ENCODE measurements around the gene CCRL2. TPM values are rescaled to one million over a fixed set of nuclear protein-coding genes. Genes with fewer than 3 reads are reported as not detected.
"Not testable (repeated sequence)": the region's sequence is repeated elsewhere in the genome, so short reads cannot be mapped to it uniquely, and the experiment has no call there.

CCRL2 gene
- polyA plus RNA-seq, 4 donors, result 10.7 to 13.9 (median 12.2) TPM

DNA sequence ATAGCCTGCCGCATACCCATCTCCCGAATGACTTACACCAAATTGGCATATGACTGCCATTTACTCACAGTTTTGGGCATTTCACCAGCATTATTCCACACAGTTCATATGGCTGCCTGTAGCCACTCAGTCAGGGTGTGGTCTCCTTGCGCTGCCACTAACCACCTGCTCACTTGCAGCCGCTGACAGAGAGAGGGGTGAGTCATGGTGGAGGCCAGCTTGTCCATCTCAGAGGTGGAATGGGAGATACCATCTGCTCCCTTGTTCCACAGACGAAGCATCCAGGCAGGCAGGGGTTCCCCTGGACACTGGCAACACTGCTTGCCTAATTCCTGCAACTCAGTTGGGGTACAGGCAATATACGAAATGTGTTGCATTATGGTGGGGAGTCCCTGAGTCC, 15.6 kb downstream of the CCRL2 start:
- Histone ChIP-seq H3K4me1 (ENCODE audit: control insufficient read depth in 3 of 3, insufficient read depth in 2 of 3, low read depth in 1 of 3, low read length in 2 of 3) (peaks cover 0 to under 1% (median 0%) of the 10 kb centered on the region in 3 donors), H3K27ac (ENCODE audit: low read depth in 1 of 3, low read length in 2 of 3) (no peak overlapping the region), H3K4me3 (ENCODE audit: low read depth in 1 of 3, low read length in 3 of 3) (no peak overlapping the region), H3K36me3 (ENCODE audit: control insufficient read depth in 3 of 3, insufficient read depth in 2 of 3, low read depth in 1 of 3, low read length in 3 of 3) (no peaks in the 10 kb centered on the region), H3K9me3 (ENCODE audit: control insufficient read depth in 2 of 2, insufficient read depth in 1 of 2, low read depth in 1 of 2, low read length in 1 of 2) (peaks cover 0 to 2% of the 10 kb centered on the region in 2 donors), H3K27me3 (ENCODE audit: control insufficient read depth in 3 of 3, insufficient read depth in 3 of 3, low read length in 3 of 3) (no peaks in the 10 kb centered on the region)
- DNase-seq, result peak; percentile 33 to 70
- FAIRE-seq, result no peak
- WGBS, 3 donors, result 53 to 78% (median 63%) methylated on average over 6 of the region's 6 CpGs

DNA sequence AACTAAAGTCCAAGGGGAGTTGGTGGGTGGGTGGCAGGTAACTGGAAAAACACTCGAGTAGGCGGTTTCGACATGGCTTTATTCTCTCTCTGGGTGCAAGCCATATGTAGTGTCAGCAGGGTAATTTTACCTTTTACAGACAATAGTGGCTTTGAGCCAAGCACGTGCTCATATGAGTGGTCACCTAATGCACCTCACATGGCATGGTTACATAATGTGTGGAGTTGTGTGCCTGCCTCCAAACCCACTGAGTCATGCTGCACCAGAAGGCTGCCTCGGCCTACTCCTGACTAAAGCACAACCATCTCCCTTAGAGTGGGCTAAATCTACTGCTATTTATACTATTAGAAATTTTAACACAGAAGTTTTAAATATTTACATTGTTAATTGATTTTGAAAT, 16.5 kb downstream of the CCRL2 start:
- DNase-seq (no peak), FAIRE-seq (no peak)
- Histone ChIP-seq H3K9me3 (ENCODE audit: control insufficient read depth in 2 of 2, insufficient read depth in 1 of 2, low read depth in 1 of 2, low read length in 1 of 2) (peaks cover 0 to 2% of the 10 kb centered on the region in 2 donors), H3K27me3 (ENCODE audit: control insufficient read depth in 3 of 3, insufficient read depth in 3 of 3, low read length in 3 of 3) (no peaks in the 10 kb centered on the region), H3K27ac (ENCODE audit: low read depth in 1 of 3, low read length in 2 of 3) (no peak overlapping the region), H3K4me1 (ENCODE audit: control insufficient read depth in 3 of 3, insufficient read depth in 2 of 3, low read depth in 1 of 3, low read length in 2 of 3) (peaks cover 0 to 11% (median 1%) of the 10 kb centered on the region in 3 donors), H3K36me3 (ENCODE audit: control insufficient read depth in 3 of 3, insufficient read depth in 2 of 3, low read depth in 1 of 3, low read length in 3 of 3) (no peaks in the 10 kb centered on the region), H3K4me3 (ENCODE audit: low read depth in 1 of 3, low read length in 3 of 3) (no peak overlapping the region)
- WGBS, 3 donors, result 74 to 83% (median 83%) methylated on average over 5 of the region's 5 CpGs

DNA sequence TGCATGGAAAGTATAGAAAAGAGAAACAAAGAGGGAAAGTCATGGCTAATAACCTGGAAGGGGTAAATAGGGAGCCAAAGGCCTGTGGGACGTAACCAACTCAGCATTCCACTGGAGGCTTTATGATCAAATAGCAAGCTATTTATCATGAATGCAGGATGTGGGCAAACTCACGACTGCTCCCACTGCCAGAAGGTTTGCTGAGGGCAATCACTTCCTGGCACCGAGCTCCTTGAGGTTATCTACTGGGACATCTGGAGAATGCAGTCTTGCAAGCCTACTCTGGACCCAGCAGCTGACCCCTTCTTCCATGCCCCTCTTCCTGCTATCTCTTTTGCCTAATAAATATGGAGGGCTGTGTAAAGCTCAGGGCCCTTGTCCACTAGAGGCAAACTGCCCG, 19.4 kb downstream of the CCRL2 start:
- H3K4me3 ChIP-seq (ENCODE audit: low read depth in 1 of 3, low read length in 3 of 3); FAIRE-seq; H3K9me3 ChIP-seq (ENCODE audit: control insufficient read depth in 2 of 2, insufficient read depth in 1 of 2, low read depth in 1 of 2, low read length in 1 of 2); H3K27me3 ChIP-seq (ENCODE audit: control insufficient read depth in 3 of 3, insufficient read depth in 3 of 3, low read length in 3 of 3); H3K27ac ChIP-seq (ENCODE audit: low read depth in 1 of 3, low read length in 2 of 3); H3K36me3 ChIP-seq (ENCODE audit: control insufficient read depth in 3 of 3, insufficient read depth in 2 of 3, low read depth in 1 of 3, low read length in 3 of 3); DNase-seq: not testable (repeated sequence)
- 35 to 57% (median 42%) methylated on average over 4 of the region's 4 CpGs for WGBS, 3 donors
- H3K4me1 ChIP-seq (ENCODE audit: control insufficient read depth in 3 of 3, insufficient read depth in 2 of 3, low read depth in 1 of 3, low read length in 2 of 3), result peaks cover 0 to 29% (median 3%) of the 10 kb centered on the region in 3 donors

DNA sequence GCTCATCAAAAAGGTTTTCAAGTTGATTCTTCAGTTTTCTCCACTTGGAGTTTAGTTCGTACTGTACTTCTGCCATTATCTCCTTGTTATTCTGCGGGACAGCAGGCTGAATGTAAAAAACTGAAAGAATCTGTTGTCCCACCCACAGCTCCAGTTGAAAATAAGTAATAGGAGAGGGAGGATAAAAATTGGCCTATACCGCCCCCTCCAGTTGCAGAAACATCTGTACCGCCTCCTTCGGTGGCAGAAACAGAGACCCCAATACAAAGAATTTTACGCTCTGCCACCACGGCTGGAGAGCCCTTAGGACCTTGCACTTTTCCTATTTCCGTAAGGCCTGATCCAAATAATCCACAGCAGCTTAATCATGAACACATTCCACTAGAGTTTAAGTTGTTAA, 20.3 kb downstream of the CCRL2 start:
- H3K4me3 ChIP-seq (ENCODE audit: low read depth in 1 of 3, low read length in 3 of 3); H3K27me3 ChIP-seq (ENCODE audit: control insufficient read depth in 3 of 3, insufficient read depth in 3 of 3, low read length in 3 of 3); H3K9me3 ChIP-seq (ENCODE audit: control insufficient read depth in 2 of 2, insufficient read depth in 1 of 2, low read depth in 1 of 2, low read length in 1 of 2); FAIRE-seq; H3K36me3 ChIP-seq (ENCODE audit: control insufficient read depth in 3 of 3, insufficient read depth in 2 of 3, low read depth in 1 of 3, low read length in 3 of 3); DNase-seq: not testable (repeated sequence)
- H3K4me1 ChIP-seq (ENCODE audit: control insufficient read depth in 3 of 3, insufficient read depth in 2 of 3, low read depth in 1 of 3, low read length in 2 of 3), result peaks cover 0 to 29% (median 3%) of the 10 kb centered on the region in 3 donors
- WGBS, 3 donors, result 50 to 70% (median 55%) methylated on average over 8 of the region's 8 CpGs
- peak overlapping the region in 1 of 3 donors; percentile 88 for H3K27ac ChIP-seq (ENCODE audit: low read depth in 1 of 3, low read length in 2 of 3)

DNA sequence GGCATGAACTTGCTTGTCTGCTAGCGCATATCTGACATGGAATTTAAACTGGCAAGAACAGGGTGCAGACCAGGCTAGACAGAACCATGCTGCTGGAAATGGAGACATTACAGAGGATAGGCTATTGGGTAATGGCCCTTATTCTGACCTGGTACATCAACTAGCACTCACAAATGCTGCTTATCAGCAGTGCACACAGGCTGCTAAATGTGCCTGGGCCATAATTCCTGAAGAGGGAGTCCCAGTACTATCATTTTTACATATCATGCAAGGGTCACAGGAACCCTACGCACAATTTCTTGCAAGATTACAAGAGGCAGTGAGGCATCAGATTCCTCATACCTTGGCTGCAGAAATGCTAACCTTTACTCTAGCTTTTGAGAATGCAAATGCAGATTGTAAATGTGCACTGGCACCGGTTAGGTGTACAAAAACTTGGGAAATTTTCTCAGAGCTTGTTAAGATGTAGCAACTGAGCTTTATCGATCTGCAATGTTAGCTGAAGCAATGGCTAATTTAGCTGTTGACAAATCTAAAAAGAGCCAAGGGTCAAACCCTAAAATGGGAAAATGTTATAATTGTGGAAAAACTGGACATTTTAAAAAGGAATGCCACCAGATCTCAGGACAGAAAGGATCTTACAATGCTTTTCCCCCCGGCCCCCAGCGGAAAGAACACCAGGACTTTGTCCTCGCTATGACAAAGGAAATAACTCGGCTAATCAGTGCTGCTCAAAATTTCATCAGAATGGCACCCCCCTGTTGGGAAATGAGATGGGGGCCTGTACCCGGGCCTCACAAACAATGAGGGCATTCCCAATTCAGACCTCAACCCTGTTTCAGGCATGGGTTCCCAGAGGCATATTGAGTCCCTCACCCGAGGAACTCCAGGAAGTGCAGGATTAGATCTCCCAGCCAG, 21.1 kb downstream of the CCRL2 start:
- H3K4me1 ChIP-seq (ENCODE audit: control insufficient read depth in 3 of 3, insufficient read depth in 2 of 3, low read depth in 1 of 3, low read length in 2 of 3), result peaks cover 0 to 29% (median 3%) of the 10 kb centered on the region in 3 donors
- no peak for FAIRE-seq
- H3K4me3 ChIP-seq (ENCODE audit: low read depth in 1 of 3, low read length in 3 of 3), result no peak overlapping the region
- H3K9me3 ChIP-seq (ENCODE audit: control insufficient read depth in 2 of 2, insufficient read depth in 1 of 2, low read depth in 1 of 2, low read length in 1 of 2), result peaks cover 0 to 9% of the 10 kb centered on the region in 2 donors
- 23 to 61% (median 50%) methylated on average over 10 of the region's 10 CpGs for WGBS, 3 donors
- peak overlapping the region in 2 of 3 donors; percentile 84 to 88 for H3K27ac ChIP-seq (ENCODE audit: low read depth in 1 of 3, low read length in 2 of 3)
- DNase-seq, result peak; percentile 52 to 78
- H3K27me3 ChIP-seq (ENCODE audit: control insufficient read depth in 3 of 3, insufficient read depth in 3 of 3, low read length in 3 of 3), result no peaks in the 10 kb centered on the region
- H3K36me3 ChIP-seq (ENCODE audit: control insufficient read depth in 3 of 3, insufficient read depth in 2 of 3, low read depth in 1 of 3, low read length in 3 of 3), result no peaks in the 10 kb centered on the region

DNA sequence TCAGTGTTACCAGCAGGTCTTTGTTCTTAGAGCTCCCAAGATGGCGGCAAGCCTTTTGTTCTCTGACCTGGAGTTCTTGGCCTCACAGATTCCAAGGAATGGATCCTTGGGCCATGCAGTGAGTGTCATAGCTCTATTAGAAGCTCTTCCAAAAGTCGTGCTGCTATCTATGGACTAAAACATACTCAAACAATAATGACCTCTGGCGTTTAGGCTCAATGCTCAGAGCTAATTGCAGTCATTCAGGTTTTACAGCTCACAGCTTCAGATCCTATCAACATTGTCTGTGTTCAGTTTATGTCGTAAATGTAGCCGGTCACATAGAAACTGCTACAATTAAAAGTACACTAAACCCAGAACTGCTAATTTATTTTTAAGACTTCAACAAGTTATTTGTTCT, 22.2 kb downstream of the CCRL2 start:
- peak overlapping the region in 2 of 3 donors; percentile 84 to 88 for H3K27ac ChIP-seq (ENCODE audit: low read depth in 1 of 3, low read length in 2 of 3)
- FAIRE-seq, result no peak

DNA sequence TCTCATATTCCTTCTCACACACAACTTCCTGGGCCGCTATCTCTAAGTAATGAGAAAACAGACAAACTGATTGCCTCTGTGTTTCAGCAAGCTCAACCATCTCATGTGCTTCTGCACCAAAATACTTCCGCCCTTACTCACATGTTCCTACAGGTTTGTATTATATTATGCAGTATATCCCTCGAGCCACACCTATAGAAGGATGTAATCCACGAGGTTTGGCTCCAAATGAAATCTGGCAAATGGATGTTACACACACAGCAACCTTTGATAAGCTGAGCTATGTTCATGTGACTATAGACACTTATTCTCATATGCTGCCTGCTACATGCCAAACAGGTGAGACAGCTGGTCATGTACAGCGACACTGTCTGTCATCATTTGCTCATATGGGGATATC, 22.6 kb downstream of the CCRL2 start:
- DNase-seq (peak; percentile 68 to 84), FAIRE-seq (no peak)
- Histone ChIP-seq H3K27ac (ENCODE audit: low read depth in 1 of 3, low read length in 2 of 3) (peak overlapping the region in 2 of 3 donors; percentile 55 to 88), H3K27me3 (ENCODE audit: control insufficient read depth in 3 of 3, insufficient read depth in 3 of 3, low read length in 3 of 3) (no peaks in the 10 kb centered on the region), H3K9me3 (ENCODE audit: control insufficient read depth in 2 of 2, insufficient read depth in 1 of 2, low read depth in 1 of 2, low read length in 1 of 2) (peaks cover 0 to 9% of the 10 kb centered on the region in 2 donors), H3K4me1 (ENCODE audit: control insufficient read depth in 3 of 3, insufficient read depth in 2 of 3, low read depth in 1 of 3, low read length in 2 of 3) (peaks cover 0 to 29% (median 3%) of the 10 kb centered on the region in 3 donors), H3K36me3 (ENCODE audit: control insufficient read depth in 3 of 3, insufficient read depth in 2 of 3, low read depth in 1 of 3, low read length in 3 of 3) (no peaks in the 10 kb centered on the region), H3K4me3 (ENCODE audit: low read depth in 1 of 3, low read length in 3 of 3) (no peak overlapping the region)
- 12 to 67% (median 32%) methylated on average over 5 of the region's 5 CpGs for WGBS, 3 donors

More for the DNA sequence above, 22.2 kb downstream of the CCRL2 start:
- H3K9me3 ChIP-seq (ENCODE audit: control insufficient read depth in 2 of 2, insufficient read depth in 1 of 2, low read depth in 1 of 2, low read length in 1 of 2), result peaks cover 0 to 9% of the 10 kb centered on the region in 2 donors
- WGBS, 3 donors, result 18 to 67% (median 39%) methylated on average over 5 of the region's 5 CpGs
- peak; percentile 72 to 77 for DNase-seq
- no peaks in the 10 kb centered on the region for H3K36me3 ChIP-seq (ENCODE audit: control insufficient read depth in 3 of 3, insufficient read depth in 2 of 3, low read depth in 1 of 3, low read length in 3 of 3)
- H3K27me3 ChIP-seq (ENCODE audit: control insufficient read depth in 3 of 3, insufficient read depth in 3 of 3, low read length in 3 of 3), result no peaks in the 10 kb centered on the region
- H3K4me3 ChIP-seq (ENCODE audit: low read depth in 1 of 3, low read length in 3 of 3), result no peak overlapping the region
- peaks cover 0 to 29% (median 3%) of the 10 kb centered on the region in 3 donors for H3K4me1 ChIP-seq (ENCODE audit: control insufficient read depth in 3 of 3, insufficient read depth in 2 of 3, low read depth in 1 of 3, low read length in 2 of 3)

DNA sequence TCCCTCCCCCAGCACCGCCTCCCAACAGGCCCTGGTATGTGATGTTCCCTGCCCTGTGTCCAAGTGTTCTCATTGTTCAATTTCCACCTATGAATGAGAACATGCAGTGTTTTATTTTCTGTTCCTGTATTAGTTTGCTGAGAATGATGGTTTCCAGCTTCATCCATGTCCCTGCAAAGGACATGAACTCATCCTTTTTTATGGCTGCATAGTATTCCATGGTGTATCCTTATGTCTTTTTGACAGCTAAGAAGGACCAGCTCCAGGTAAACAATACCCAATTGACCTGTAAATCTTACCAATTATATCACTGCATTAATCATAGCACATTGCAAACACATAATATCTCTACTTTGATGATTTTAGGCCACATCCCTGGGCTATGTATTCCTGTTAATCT, 23.8 kb downstream of the CCRL2 start:
- H3K4me1 ChIP-seq (ENCODE audit: control insufficient read depth in 3 of 3, insufficient read depth in 2 of 3, low read depth in 1 of 3, low read length in 2 of 3), result peaks cover 0 to 29% (median 3%) of the 10 kb centered on the region in 3 donors
- not testable (repeated sequence) for H3K4me3 ChIP-seq (ENCODE audit: low read depth in 1 of 3, low read length in 3 of 3); FAIRE-seq; DNase-seq; H3K27ac ChIP-seq (ENCODE audit: low read depth in 1 of 3, low read length in 2 of 3); H3K36me3 ChIP-seq (ENCODE audit: control insufficient read depth in 3 of 3, insufficient read depth in 2 of 3, low read depth in 1 of 3, low read length in 3 of 3); H3K27me3 ChIP-seq (ENCODE audit: control insufficient read depth in 3 of 3, insufficient read depth in 3 of 3, low read length in 3 of 3); H3K9me3 ChIP-seq (ENCODE audit: control insufficient read depth in 2 of 2, insufficient read depth in 1 of 2, low read depth in 1 of 2, low read length in 1 of 2)
- WGBS, 3 donors, result 97 to 100% (median 100%) methylated on average over 1 of the region's 1 CpG

Data from small intestine (tissue), 7 donors.